ENCODE data around the gene RHOT1.

The RHOT1 gene

DNA sequence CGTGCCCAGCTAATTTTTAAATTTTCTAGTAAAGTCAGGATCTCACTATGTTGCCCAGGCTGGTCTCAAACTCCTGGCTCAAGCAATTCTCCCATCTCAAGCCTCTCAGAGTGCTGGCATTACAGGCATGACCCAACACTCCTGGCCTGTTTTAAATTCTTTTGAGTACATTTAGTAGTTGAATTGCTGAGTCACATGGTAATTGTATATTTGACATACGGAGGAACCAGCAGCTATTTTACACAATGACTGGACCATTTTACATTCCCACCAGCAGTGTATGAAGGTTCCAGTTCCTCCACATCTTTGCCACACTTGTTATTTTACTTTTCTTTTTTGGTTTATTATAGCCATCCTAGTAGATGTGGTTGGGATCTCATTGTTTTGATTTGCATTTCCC lies 43.6 kb downstream of the RHOT1 start:
- peaks cover 4% of the 10 kb centered on the region for H3K36me3 ChIP-seq (ENCODE audit: insufficient read depth, insufficient read length, low read length)
- no peak for DNase-seq (ENCODE audit: low read depth, low spot score)
- H3K4me3 ChIP-seq (ENCODE audit: insufficient read length, low read depth) = no peak overlapping the region
- no peaks in the 10 kb centered on the region for H3K4me1 ChIP-seq (ENCODE audit: insufficient read depth, insufficient read length)
- H3K9ac ChIP-seq (ENCODE audit: insufficient read length, low read depth) = no peak overlapping the region
- H3K27me3 ChIP-seq (ENCODE audit: insufficient read depth, insufficient read length) = no peaks in the 10 kb centered on the region
- peaks cover 3% of the 10 kb centered on the region; the same call in 1 of the 2 replicates for H3K9me3 ChIP-seq (ENCODE audit: insufficient read depth, low read length)
- TF ChIP-seq SUZ12 (IDR thresholded peaks at IDR 0.05; ENCODE audit: extremely low read depth, insufficient read depth, insufficient read length) (no peak), YY1 (IDR thresholded peaks at IDR 0.05; ENCODE audit: insufficient read depth, insufficient read length) (no peak), ZNF274 (IDR thresholded peaks at IDR 0.05; ENCODE audit: low read depth, low read length) (no peak)

DNA sequence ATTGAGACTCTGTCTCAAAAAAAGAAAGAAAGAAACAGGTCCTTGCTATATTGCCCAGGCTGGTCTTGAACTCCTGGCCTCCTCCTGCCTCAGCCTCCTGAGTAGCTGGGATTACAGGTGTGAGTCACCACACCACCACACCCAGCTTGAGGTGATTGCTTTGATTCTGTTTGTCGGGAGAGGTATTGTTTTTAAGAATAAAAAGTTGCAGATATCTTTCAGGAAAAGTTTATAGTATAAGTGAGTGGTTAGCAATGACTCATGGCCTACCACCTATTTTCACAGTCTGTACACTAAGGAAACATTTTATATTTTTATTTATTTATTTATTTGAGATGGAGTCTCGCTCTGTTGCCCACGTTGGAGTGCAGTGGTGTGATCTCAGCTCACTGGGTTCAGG lies 45.0 kb downstream of the RHOT1 start:
- Histone ChIP-seq H3K4me3 (ENCODE audit: insufficient read length, low read depth) (no peak overlapping the region), H3K9me3 (ENCODE audit: insufficient read depth, low read length) (no peaks in the 10 kb centered on the region), H3K9ac (ENCODE audit: insufficient read length, low read depth) (no peak overlapping the region), H3K36me3 (ENCODE audit: insufficient read depth, insufficient read length, low read length) (no peaks in the 10 kb centered on the region), H3K4me1 (ENCODE audit: insufficient read depth, insufficient read length) (no peaks in the 10 kb centered on the region), H3K27me3 (ENCODE audit: insufficient read depth, insufficient read length) (no peaks in the 10 kb centered on the region)
- no peak for DNase-seq (ENCODE audit: low read depth, low spot score)
- TF ChIP-seq YY1 (IDR thresholded peaks at IDR 0.05; ENCODE audit: insufficient read depth, insufficient read length) (no peak), SUZ12 (IDR thresholded peaks at IDR 0.05; ENCODE audit: extremely low read depth, insufficient read depth, insufficient read length) (no peak), ZNF274 (IDR thresholded peaks at IDR 0.05; ENCODE audit: low read depth, low read length) (no peak)

DNA sequence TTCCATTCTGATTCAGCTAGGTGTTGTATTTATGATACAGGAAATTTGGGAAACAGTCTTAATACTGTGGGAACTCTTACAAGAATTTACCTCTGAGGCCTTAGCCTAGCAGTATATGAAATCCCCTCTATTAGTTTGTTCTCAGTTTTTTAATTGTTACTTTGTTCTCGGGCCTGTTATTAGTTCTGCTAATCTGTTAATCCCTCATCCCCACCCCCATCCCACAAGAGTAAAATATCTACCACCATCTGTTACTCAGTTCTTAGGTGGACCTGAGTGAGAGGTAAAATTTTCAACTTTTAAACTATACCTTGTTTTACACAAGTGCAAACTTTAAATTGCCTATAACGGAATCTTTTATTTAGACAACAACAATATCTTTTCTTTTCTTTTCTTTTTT lies 47.0 kb downstream of the RHOT1 start:
- TF ChIP-seq SUZ12 (IDR thresholded peaks at IDR 0.05; ENCODE audit: extremely low read depth, insufficient read depth, insufficient read length) (no peak), YY1 (IDR thresholded peaks at IDR 0.05; ENCODE audit: insufficient read depth, insufficient read length) (no peak), ZNF274 (IDR thresholded peaks at IDR 0.05; ENCODE audit: low read depth, low read length) (no peak)
- H3K27me3 ChIP-seq (ENCODE audit: insufficient read depth, insufficient read length) = no peaks in the 10 kb centered on the region
- H3K9me3 ChIP-seq (ENCODE audit: insufficient read depth, low read length) = no peaks in the 10 kb centered on the region
- H3K4me1 ChIP-seq (ENCODE audit: insufficient read depth, insufficient read length) = no peaks in the 10 kb centered on the region
- H3K36me3 ChIP-seq (ENCODE audit: insufficient read depth, insufficient read length, low read length) = peaks cover 9% of the 10 kb centered on the region
- no peak for DNase-seq (ENCODE audit: low read depth, low spot score)
- no peak overlapping the region for H3K4me3 ChIP-seq (ENCODE audit: insufficient read length, low read depth)
- no peak overlapping the region for H3K9ac ChIP-seq (ENCODE audit: insufficient read length, low read depth)

DNA sequence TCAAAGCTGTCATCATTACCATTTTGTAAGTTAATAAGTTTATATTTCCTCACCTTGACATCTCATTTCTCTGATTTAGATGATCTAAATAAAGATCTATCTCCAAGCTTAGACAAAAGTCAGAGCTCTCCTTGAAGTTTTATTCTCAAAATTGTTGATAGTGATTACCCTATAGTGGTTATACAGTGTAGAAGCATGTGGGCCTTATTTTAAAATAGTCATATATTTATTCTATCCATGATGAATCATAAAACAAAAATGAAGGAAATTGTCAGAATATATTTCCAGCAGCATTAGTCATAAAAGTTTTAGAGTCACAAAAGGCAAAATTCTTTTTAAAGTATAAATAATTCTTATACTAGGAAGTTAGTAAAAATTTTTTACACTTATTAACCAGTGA lies 49.0 kb downstream of the RHOT1 start:
- TF ChIP-seq ZNF274 (IDR thresholded peaks at IDR 0.05; ENCODE audit: low read depth, low read length) (no peak), SUZ12 (IDR thresholded peaks at IDR 0.05; ENCODE audit: extremely low read depth, insufficient read depth, insufficient read length) (no peak), YY1 (IDR thresholded peaks at IDR 0.05; ENCODE audit: insufficient read depth, insufficient read length) (no peak)
- Histone ChIP-seq H3K4me1 (ENCODE audit: insufficient read depth, insufficient read length) (no peaks in the 10 kb centered on the region), H3K27me3 (ENCODE audit: insufficient read depth, insufficient read length) (no peaks in the 10 kb centered on the region), H3K36me3 (ENCODE audit: insufficient read depth, insufficient read length, low read length) (peaks cover 15% of the 10 kb centered on the region), H3K9ac (ENCODE audit: insufficient read length, low read depth) (no peak overlapping the region), H3K4me3 (ENCODE audit: insufficient read length, low read depth) (no peak overlapping the region), H3K9me3 (ENCODE audit: insufficient read depth, low read length) (no peaks in the 10 kb centered on the region)
- DNase-seq (ENCODE audit: low read depth, low spot score) = no peak

DNA sequence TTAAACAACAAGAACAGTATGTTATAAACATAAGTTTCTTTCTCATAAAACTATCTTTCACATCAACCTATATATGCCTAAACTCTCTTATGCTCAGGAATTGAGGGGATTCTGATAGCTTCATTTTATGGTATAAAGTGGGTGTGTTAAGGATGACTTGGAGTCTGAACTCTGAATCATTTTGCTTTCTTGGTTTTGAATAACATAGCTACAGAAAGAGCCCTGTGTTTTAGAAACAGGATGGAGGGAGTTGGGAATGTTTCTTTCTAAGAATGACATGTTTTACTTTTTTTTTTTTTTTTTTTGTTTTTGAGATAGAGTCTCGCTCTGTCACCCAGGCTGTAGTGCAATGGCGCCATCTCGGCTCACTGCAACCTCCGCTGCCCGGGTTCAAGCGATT lies 50.1 kb downstream of the RHOT1 start:
- Histone ChIP-seq H3K36me3 (ENCODE audit: insufficient read depth, insufficient read length, low read length) (peaks cover 15% of the 10 kb centered on the region), H3K27me3 (ENCODE audit: insufficient read depth, insufficient read length) (no peaks in the 10 kb centered on the region), H3K4me3 (ENCODE audit: insufficient read length, low read depth) (no peak overlapping the region), H3K9me3 (ENCODE audit: insufficient read depth, low read length) (no peaks in the 10 kb centered on the region), H3K4me1 (ENCODE audit: insufficient read depth, insufficient read length) (no peaks in the 10 kb centered on the region), H3K9ac (ENCODE audit: insufficient read length, low read depth) (no peak overlapping the region)
- DNase-seq (ENCODE audit: low read depth, low spot score) = no peak
- no peak for TF ChIP-seq SUZ12 (IDR thresholded peaks at IDR 0.05; ENCODE audit: extremely low read depth, insufficient read depth, insufficient read length)

DNA sequence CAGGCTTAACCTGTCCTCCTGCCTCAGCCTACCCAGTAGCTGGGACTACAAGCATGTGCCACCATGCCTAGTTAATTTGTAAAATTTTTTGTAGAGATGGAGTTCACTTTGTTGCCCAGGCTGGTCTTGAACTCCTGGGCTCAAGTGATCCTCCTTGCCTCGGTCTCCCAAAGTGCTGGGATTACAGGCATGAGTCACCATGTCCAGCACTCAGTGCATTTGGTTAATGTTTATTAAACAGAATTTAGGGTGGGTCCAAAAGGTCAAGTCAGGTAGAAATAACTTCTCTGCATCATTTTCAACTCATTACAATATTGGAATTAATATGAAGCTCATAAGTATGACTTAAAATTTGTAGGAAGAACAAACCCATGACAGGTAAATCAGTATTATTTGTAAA lies 55.7 kb downstream of the RHOT1 start:
- DNase-seq (ENCODE audit: low read depth, low spot score) = no peak
- Histone ChIP-seq H3K36me3 (ENCODE audit: insufficient read depth, insufficient read length, low read length) (peaks cover 40% of the 10 kb centered on the region), H3K4me3 (ENCODE audit: insufficient read length, low read depth) (no peak overlapping the region), H3K9me3 (ENCODE audit: insufficient read depth, low read length) (no peaks in the 10 kb centered on the region), H3K9ac (ENCODE audit: insufficient read length, low read depth) (no peak overlapping the region), H3K4me1 (ENCODE audit: insufficient read depth, insufficient read length) (no peaks in the 10 kb centered on the region), H3K27me3 (ENCODE audit: insufficient read depth, insufficient read length) (no peaks in the 10 kb centered on the region)
- TF ChIP-seq YY1 (IDR thresholded peaks at IDR 0.05; ENCODE audit: insufficient read depth, insufficient read length) = no peak
- TF ChIP-seq SUZ12 (IDR thresholded peaks at IDR 0.05; ENCODE audit: extremely low read depth, insufficient read depth, insufficient read length) = no peak
- TF ChIP-seq ZNF274 (IDR thresholded peaks at IDR 0.05; ENCODE audit: low read depth, low read length) = no peak

DNA sequence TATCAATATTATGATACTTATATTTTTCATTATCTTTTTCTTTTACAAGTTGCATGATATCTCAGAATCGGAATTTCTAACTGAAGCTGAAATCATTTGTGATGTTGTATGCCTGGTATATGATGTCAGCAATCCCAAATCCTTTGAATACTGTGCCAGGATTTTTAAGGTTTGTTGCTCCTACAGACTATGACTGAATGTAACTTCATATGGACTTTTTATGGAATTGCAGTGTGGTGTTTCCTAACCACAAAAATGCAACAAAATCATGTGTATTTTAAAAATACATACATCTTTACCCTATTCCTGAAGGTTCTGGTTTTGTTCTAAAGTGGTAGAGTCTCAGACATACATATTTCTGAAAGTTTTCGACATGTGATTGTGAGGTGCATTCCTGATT lies 64.6 kb downstream of the RHOT1 start:
- peaks cover 28% of the 10 kb centered on the region for H3K36me3 ChIP-seq (ENCODE audit: insufficient read depth, insufficient read length, low read length)
- DNase-seq (ENCODE audit: low read depth, low spot score) = no peak
- H3K27me3 ChIP-seq (ENCODE audit: insufficient read depth, insufficient read length) = no peaks in the 10 kb centered on the region
- H3K4me3 ChIP-seq (ENCODE audit: insufficient read length, low read depth) = no peak overlapping the region
- no peaks in the 10 kb centered on the region for H3K9me3 ChIP-seq (ENCODE audit: insufficient read depth, low read length)
- TF ChIP-seq ZNF274 (IDR thresholded peaks at IDR 0.05; ENCODE audit: low read depth, low read length) (no peak), SUZ12 (IDR thresholded peaks at IDR 0.05; ENCODE audit: extremely low read depth, insufficient read depth, insufficient read length) (no peak), YY1 (IDR thresholded peaks at IDR 0.05; ENCODE audit: insufficient read depth, insufficient read length) (no peak)
- no peaks in the 10 kb centered on the region for H3K4me1 ChIP-seq (ENCODE audit: insufficient read depth, insufficient read length)
- no peak overlapping the region for H3K9ac ChIP-seq (ENCODE audit: insufficient read length, low read depth)

DNA sequence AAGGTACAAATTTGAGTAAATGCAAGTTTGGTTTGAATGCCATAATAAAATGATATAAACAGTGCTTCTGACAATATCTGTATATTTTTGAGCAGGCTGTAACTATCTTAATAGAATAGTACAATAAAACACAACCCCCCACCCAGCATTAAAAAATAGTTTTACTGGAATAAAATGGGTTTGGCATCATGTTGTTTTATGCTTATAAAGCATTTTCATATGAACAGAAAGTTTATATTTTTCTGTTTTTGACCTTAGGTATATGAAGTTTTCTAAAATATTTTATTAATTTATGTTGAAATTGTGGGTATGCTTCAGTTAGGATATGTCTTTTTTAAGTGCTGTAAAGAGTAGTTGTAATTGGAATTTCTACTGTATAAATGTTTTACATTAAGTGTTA lies 66.1 kb downstream of the RHOT1 start:
- H3K9ac ChIP-seq (ENCODE audit: insufficient read length, low read depth) = no peak overlapping the region
- no peak for DNase-seq (ENCODE audit: low read depth, low spot score)
- H3K27me3 ChIP-seq (ENCODE audit: insufficient read depth, insufficient read length) = no peaks in the 10 kb centered on the region
- no peaks in the 10 kb centered on the region for H3K9me3 ChIP-seq (ENCODE audit: insufficient read depth, low read length)
- TF ChIP-seq YY1 (IDR thresholded peaks at IDR 0.05; ENCODE audit: insufficient read depth, insufficient read length) = no peak
- TF ChIP-seq SUZ12 (IDR thresholded peaks at IDR 0.05; ENCODE audit: extremely low read depth, insufficient read depth, insufficient read length) = no peak
- TF ChIP-seq ZNF274 (IDR thresholded peaks at IDR 0.05; ENCODE audit: low read depth, low read length) = no peak
- H3K4me1 ChIP-seq (ENCODE audit: insufficient read depth, insufficient read length) = no peaks in the 10 kb centered on the region
- H3K4me3 ChIP-seq (ENCODE audit: insufficient read length, low read depth) = no peak overlapping the region
- H3K36me3 ChIP-seq (ENCODE audit: insufficient read depth, insufficient read length, low read length) = peaks cover 18% of the 10 kb centered on the region

Data from NT2/D1 (cell line).